ENCODE results near the gene ZNRD2. TPM values are rescaled to one million over a fixed set of nuclear protein-coding genes. Genes with fewer than 3 reads are reported as not detected.

The ZNRD2 gene
- total RNA-seq, 1 experiment from 2014 or later, result 70.9 TPM

GRCh38 chr11:65540290-65541092 is 29.8 kb upstream of the ZNRD2 start (continued):
- TF ChIP-seq, protein P1, sequence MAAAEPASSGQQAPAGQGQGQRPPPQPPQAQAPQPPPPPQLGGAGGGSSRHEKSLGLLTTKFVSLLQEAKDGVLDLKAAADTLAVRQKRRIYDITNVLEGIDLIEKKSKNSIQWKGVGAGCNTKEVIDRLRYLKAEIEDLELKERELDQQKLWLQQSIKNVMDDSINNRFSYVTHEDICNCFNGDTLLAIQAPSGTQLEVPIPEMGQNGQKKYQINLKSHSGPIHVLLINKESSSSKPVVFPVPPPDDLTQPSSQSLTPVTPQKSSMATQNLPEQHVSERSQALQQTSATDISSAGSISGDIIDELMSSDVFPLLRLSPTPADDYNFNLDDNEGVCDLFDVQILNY (CRISPR knock-in tag; IDR thresholded peaks at IDR 0.05), result peak; percentile 57
- TF ChIP-seq ZNF281 (CRISPR knock-in tag; IDR thresholded peaks at IDR 0.05), result no peak
- TF ChIP-seq, protein P2, sequence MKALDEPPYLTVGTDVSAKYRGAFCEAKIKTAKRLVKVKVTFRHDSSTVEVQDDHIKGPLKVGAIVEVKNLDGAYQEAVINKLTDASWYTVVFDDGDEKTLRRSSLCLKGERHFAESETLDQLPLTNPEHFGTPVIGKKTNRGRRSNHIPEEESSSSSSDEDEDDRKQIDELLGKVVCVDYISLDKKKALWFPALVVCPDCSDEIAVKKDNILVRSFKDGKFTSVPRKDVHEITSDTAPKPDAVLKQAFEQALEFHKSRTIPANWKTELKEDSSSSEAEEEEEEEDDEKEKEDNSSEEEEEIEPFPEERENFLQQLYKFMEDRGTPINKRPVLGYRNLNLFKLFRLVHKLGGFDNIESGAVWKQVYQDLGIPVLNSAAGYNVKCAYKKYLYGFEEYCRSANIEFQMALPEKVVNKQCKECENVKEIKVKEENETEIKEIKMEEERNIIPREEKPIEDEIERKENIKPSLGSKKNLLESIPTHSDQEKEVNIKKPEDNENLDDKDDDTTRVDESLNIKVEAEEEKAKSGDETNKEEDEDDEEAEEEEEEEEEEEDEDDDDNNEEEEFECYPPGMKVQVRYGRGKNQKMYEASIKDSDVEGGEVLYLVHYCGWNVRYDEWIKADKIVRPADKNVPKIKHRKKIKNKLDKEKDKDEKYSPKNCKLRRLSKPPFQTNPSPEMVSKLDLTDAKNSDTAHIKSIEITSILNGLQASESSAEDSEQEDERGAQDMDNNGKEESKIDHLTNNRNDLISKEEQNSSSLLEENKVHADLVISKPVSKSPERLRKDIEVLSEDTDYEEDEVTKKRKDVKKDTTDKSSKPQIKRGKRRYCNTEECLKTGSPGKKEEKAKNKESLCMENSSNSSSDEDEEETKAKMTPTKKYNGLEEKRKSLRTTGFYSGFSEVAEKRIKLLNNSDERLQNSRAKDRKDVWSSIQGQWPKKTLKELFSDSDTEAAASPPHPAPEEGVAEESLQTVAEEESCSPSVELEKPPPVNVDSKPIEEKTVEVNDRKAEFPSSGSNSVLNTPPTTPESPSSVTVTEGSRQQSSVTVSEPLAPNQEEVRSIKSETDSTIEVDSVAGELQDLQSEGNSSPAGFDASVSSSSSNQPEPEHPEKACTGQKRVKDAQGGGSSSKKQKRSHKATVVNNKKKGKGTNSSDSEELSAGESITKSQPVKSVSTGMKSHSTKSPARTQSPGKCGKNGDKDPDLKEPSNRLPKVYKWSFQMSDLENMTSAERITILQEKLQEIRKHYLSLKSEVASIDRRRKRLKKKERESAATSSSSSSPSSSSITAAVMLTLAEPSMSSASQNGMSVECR (CRISPR knock-in tag; IDR thresholded peaks at IDR 0.05; ENCODE audit: borderline replicate concordance), result peak; percentile 12; the same call in 1 of the 2 replicates
- TF ChIP-seq USF1 (CRISPR knock-in tag; IDR thresholded peaks at IDR 0.05), result peak; percentile 31; the same call in 1 of the 2 replicates
- TF ChIP-seq, protein P3, sequence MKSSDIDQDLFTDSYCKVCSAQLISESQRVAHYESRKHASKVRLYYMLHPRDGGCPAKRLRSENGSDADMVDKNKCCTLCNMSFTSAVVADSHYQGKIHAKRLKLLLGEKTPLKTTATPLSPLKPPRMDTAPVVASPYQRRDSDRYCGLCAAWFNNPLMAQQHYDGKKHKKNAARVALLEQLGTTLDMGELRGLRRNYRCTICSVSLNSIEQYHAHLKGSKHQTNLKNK (CRISPR knock-in tag; IDR thresholded peaks at IDR 0.05), result no peak
- no peak for TF ChIP-seq ZNF219 (CRISPR knock-in tag; IDR thresholded peaks at IDR 0.05; ENCODE audit: borderline replicate concordance)
- TF ChIP-seq IRF2 (CRISPR knock-in tag; IDR thresholded peaks at IDR 0.05; ENCODE audit: borderline replicate concordance, low read depth), result no peak
- TF ChIP-seq, protein P4, sequence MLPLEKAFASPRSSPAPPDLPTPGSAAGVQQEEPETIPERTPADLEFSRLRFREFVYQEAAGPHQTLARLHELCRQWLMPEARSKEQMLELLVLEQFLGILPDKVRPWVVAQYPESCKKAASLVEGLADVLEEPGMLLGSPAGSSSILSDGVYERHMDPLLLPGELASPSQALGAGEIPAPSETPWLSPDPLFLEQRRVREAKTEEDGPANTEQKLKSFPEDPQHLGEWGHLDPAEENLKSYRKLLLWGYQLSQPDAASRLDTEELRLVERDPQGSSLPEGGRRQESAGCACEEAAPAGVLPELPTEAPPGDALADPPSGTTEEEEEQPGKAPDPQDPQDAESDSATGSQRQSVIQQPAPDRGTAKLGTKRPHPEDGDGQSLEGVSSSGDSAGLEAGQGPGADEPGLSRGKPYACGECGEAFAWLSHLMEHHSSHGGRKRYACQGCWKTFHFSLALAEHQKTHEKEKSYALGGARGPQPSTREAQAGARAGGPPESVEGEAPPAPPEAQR (CRISPR knock-in tag; IDR thresholded peaks at IDR 0.05), result no peak
- TF ChIP-seq NFATC4 (CRISPR knock-in tag; IDR thresholded peaks at IDR 0.05), result no peak
- TF ChIP-seq GRHL2 (CRISPR knock-in tag; IDR thresholded peaks at IDR 0.05; ENCODE audit: insufficient replicate concordance, severe bottlenecking), result no peak
- no peak for TF ChIP-seq GABPB1 (CRISPR knock-in tag; IDR thresholded peaks at IDR 0.05)
- TF ChIP-seq ZNF671 (CRISPR knock-in tag; IDR thresholded peaks at IDR 0.05), result no peak
- 0 out of 2 replicates have a peak, but pooled peaks have one; percentile 39 for TF ChIP-seq ZBTB43 (CRISPR knock-in tag; IDR thresholded peaks at IDR 0.05)
